Measurements from ENCODE around the gene ARL6.

ARL6 gene

GRCh38 chr3:97764407-97765238 lies at the start of gene ARL6:
Gene ARL6 (plus strand): TSS chr3:97764758. CDS start chr3:97768108, 3,350 bp downstream.
- FAIRE-seq: no peak

GRCh38 chr3:97719156-97719821 lies 45.3 kb upstream of the ARL6 start:
- FAIRE-seq: peak; percentile 83

GRCh38 chr3:97720417-97720816 lies 44.1 kb upstream of the ARL6 start:
- no peak for FAIRE-seq

GRCh38 chr3:97721446-97721845 lies 43.1 kb upstream of the ARL6 start:
- FAIRE-seq: no peak

GRCh38 chr3:97736928-97737327 lies 27.6 kb upstream of the ARL6 start:
- no peak for FAIRE-seq

- no peak for FAIRE-seq
These were observed 25.8 kb upstream of the ARL6 start for GRCh38 chr3:97738761-97739160.

- no peak for FAIRE-seq
These were observed 22.5 kb upstream of the ARL6 start for GRCh38 chr3:97742036-97742435.

GRCh38 chr3:97744289-97744688 lies 20.3 kb upstream of the ARL6 start:
- FAIRE-seq: no peak

GRCh38 chr3:97763586-97764406 lies 762 bp upstream of the ARL6 start:
- no peak for FAIRE-seq

GRCh38 chr3:97765336-97765735 lies 778 bp downstream of the ARL6 start:
- FAIRE-seq: no peak

- FAIRE-seq: no peak
These were observed 8.4 kb downstream of the ARL6 start for GRCh38 chr3:97772926-97773325.

- FAIRE-seq: no peak
These were observed 13.6 kb downstream of the ARL6 start for GRCh38 chr3:97778152-97778551.

- peak; percentile 77 for FAIRE-seq
These were observed 29.0 kb downstream of the ARL6 start for GRCh38 chr3:97793420-97794019.

GRCh38 chr3:97795951-97796350 lies 31.4 kb downstream of the ARL6 start:
- FAIRE-seq: no peak

- no peak for FAIRE-seq
These were observed 39.9 kb downstream of the ARL6 start for GRCh38 chr3:97804471-97804870.

- FAIRE-seq: no peak
These were observed 46.3 kb downstream of the ARL6 start for GRCh38 chr3:97810779-97811390.

- no peak for FAIRE-seq
These were observed 50.8 kb downstream of the ARL6 start for GRCh38 chr3:97815149-97815917.

- no peak for FAIRE-seq
These were observed 52.3 kb downstream of the ARL6 start for GRCh38 chr3:97816811-97817210.

- no peak for FAIRE-seq
These were observed 53.4 kb downstream of the ARL6 start for GRCh38 chr3:97817965-97818364.

GRCh38 chr3:97820780-97821179 lies 56.2 kb downstream of the ARL6 start:
- FAIRE-seq: no peak

- FAIRE-seq: no peak
These were observed 56.8 kb downstream of the ARL6 start for GRCh38 chr3:97821287-97821773.
